SK-N-MC (cell line): ENCODE data around the gene SH3D19.

Source experiments
- EZH2 ChIP-seq: fragments of 200-600 bp; sonication (generic); IDR thresholded peaks from one replicate; pipeline ENCODE4 v1.6.1; 2017; ENCODE audit warnings: antibody characterized with exemption
- FOXP2 ChIP-seq: optimal IDR thresholded peaks from 2 replicates; pipeline ENCODE3; 2011; ENCODE audit warnings: mild to moderate bottlenecking, moderate library complexity; ENCODE audit not compliant: insufficient read depth; ENCODE audit errors: extremely low read length, control extremely low read depth
- POLR2AphosphoS5 ChIP-seq: IDR thresholded peaks from 2 replicates; pipeline ENCODE4 v1.6.1; 2012; ENCODE audit warnings: mild to moderate bottlenecking, low read depth, low read length, borderline replicate concordance

DNA sequence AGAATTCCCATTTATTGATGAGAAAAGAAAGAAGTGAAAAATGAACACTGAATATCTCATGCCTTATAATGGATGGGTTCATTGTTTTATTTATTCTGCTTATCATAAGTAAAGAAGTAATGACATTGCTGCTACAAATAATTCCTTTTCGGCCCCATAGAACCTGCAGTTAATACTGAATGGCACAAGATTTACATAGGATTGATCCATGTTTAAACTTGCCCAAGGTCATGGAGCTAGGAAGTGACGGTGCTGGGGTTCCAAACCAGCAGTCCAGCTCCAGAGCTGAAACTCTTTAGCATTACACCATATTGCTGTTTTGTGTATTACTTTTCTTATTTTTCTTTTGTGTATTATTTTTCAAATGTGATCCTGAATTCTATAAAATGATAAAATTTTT lies 78.7 kb downstream of the SH3D19 start:
- TF ChIP-seq POLR2AphosphoS5: no peak
- TF ChIP-seq EZH2: no peak
- TF ChIP-seq FOXP2: no peak
